T-helper 1 cell treated with Interleukin-12 subunit alpha and Interleukin-12 subunit beta and Interleukin-4 antibody, amounts not matched to agents 30 μg/mL and 1 μg/mL, for 36 hours (primary cell): ENCODE data around the gene GLRA1.
"Not testable (repeated sequence)": the region's sequence is repeated elsewhere in the genome, so short reads cannot be mapped to it uniquely, and the experiment has no call there.

Source experiments
- H3K27ac Mint-ChIP-seq: one replicate; pipeline ENCODE4 v1.8.0; 2021; ENCODE audit warnings: mild to moderate bottlenecking, mixed read lengths
- H3K27me3 Mint-ChIP-seq: one replicate; pipeline ENCODE4 v1.8.0; 2021; ENCODE audit warnings: low read depth, mixed read lengths
- H3K36me3 Mint-ChIP-seq: one replicate; pipeline ENCODE4 v1.8.0; 2021; ENCODE audit warnings: low read depth, mixed read lengths
- H3K4me1 Mint-ChIP-seq: one replicate; pipeline ENCODE4 v1.8.0; 2021; ENCODE audit warnings: low read depth, mixed read lengths
- H3K4me3 Mint-ChIP-seq: one replicate; pipeline ENCODE4 v1.8.0; 2021; ENCODE audit warnings: mild to moderate bottlenecking, moderate library complexity, mixed read lengths
- H3K9me3 Mint-ChIP-seq: one replicate; pipeline ENCODE4 v1.8.0; 2021; ENCODE audit warnings: mixed read lengths

GLRA1 gene

DNA sequence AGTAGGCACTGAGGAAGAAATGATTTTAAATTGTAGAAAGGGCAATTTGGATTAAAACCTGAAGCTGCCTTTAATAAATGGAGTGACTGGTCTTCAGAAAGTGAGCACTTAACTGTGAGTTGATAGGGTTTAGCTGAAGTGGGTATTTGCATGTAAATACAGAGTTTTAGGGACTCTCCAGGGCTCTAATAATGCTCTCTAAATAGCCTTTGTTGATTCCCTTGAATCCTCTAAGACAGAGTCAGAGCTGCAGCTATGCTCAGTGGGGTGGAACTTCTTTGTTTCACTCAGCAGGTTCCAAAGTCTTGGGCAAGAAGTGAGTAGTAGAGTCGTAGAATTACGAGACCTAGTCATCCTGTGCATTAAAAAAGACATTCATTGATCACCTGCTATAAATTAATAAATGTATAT, 21.4 kb downstream of the GLRA1 start:
- Mint-ChIP-seq H3K4me3 (no peak overlapping the region), H3K4me1 (no peaks in the 10 kb centered on the region), H3K36me3 (no peaks in the 10 kb centered on the region), H3K27ac (no peak overlapping the region), H3K9me3 (no peaks in the 10 kb centered on the region), H3K27me3 (peaks cover 6% of the 10 kb centered on the region)

DNA sequence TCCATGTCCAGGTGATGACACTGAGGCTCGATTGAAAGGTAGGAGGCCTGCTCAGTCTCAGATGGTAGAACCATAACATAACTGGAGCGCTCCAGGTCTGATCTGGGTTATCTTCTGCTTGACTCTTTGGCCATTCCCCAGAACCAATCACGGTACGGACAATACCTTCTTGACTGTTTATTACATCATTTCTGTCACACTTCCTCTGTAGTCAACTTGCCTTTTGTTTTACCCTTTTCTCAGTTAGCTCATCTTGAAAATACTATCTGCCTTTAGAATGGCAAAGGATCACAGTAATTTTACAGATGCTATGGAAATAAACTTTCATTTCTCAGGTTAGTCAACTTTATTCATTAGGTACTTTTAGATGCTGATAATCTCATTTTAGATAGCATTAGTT, 22.4 kb downstream of the GLRA1 start:
- Mint-ChIP-seq H3K4me3 (no peak overlapping the region), H3K36me3 (no peaks in the 10 kb centered on the region), H3K9me3 (no peaks in the 10 kb centered on the region), H3K27ac (no peak overlapping the region), H3K27me3 (peaks cover 5% of the 10 kb centered on the region), H3K4me1 (no peaks in the 10 kb centered on the region)

DNA sequence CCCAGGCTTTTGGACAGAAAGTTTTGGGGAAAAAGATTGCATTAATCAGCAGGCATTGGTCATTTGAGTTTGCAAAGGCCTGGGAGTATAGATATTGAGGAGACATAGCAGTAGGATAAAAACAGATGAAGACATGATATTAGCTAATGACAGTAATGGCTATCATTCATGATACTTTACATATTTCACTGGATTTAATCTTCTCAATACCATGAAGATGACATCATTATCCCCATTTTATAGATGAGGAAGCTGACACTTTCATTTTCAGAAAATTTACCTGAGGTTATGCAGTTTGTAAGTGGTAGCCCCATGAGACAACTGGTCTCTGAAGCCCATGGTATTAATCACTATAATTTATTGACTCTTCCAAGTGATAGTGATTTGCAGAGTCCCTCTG, 23.0 kb downstream of the GLRA1 start:
- Mint-ChIP-seq H3K9me3 (no peaks in the 10 kb centered on the region), H3K4me1 (no peaks in the 10 kb centered on the region), H3K27me3 (peaks cover 5% of the 10 kb centered on the region), H3K27ac (no peak overlapping the region), H3K4me3 (no peak overlapping the region), H3K36me3 (no peaks in the 10 kb centered on the region)

DNA sequence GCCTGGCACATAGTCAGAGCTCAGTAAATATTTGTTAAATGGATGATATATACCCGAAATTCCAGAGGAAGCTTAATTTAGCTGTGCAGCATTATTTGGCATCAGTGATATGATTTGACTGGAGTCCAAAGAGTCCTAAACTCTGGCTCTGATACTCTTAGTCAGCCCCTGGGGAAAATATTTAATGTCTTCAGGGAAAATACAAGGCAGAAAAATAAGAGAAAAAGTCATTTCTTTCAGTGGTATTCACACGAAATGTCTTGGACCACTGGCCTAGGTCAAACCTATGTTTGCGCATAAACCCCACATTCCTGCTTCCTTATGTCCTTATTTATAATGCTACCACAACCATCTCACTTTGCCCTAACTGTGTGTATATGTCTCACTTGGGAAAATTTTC, 23.8 kb downstream of the GLRA1 start:
- no peaks in the 10 kb centered on the region for H3K9me3 Mint-ChIP-seq
- H3K4me1 Mint-ChIP-seq, result no peaks in the 10 kb centered on the region
- no peak overlapping the region for H3K4me3 Mint-ChIP-seq
- H3K27me3 Mint-ChIP-seq, result peaks cover 5% of the 10 kb centered on the region
- no peaks in the 10 kb centered on the region for H3K36me3 Mint-ChIP-seq
- no peak overlapping the region for H3K27ac Mint-ChIP-seq

DNA sequence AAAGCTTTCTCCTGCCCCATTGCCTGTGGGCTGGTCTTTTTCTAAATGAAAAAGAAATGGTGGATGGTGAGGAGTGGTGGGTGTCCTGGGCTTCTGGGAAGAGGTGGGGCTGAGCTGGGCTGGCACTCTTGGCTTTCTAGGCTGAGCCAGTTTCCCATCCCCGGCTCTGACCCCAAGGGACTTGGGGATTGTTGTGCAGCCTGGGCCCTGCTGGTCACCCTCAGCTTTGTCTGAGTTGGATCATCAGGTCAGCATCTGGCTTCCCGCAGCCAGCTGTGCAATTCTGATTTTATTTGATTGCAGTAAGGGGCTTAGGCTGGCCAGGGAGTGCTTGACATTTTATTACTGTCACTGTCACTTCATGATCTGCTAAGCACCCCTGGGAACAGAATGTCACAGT, 25.3 kb downstream of the GLRA1 start:
- no peak overlapping the region for H3K4me3 Mint-ChIP-seq

DNA sequence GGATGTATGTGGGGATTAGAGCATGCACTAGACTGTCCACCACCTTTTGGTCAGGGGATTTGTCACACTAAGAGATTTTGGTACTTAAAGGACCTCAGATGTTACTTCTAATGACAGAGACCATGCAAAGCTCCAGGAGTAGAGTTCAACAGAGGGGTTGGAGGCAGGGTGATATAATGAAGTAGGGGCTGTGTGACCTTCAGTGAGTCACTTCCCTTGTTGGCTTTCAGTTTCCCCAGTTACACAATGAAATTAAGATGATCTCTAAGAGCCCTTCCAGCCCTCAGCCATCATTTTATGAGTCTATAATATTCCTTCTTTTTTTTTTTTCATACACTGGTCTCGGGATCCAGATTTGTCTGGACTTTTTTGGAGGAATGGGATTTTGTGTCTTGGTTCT, 26.8 kb downstream of the GLRA1 start:
- Mint-ChIP-seq H3K4me3 (no peak overlapping the region), H3K36me3 (no peaks in the 10 kb centered on the region), H3K9me3 (no peaks in the 10 kb centered on the region), H3K4me1 (no peaks in the 10 kb centered on the region), H3K27me3 (no peaks in the 10 kb centered on the region), H3K27ac (no peak overlapping the region)

More for the DNA sequence above, 25.3 kb downstream of the GLRA1 start:
- Mint-ChIP-seq H3K4me1 (no peaks in the 10 kb centered on the region), H3K27ac (no peak overlapping the region), H3K27me3 (peaks cover 1% of the 10 kb centered on the region), H3K36me3 (no peaks in the 10 kb centered on the region), H3K9me3 (no peaks in the 10 kb centered on the region)

DNA sequence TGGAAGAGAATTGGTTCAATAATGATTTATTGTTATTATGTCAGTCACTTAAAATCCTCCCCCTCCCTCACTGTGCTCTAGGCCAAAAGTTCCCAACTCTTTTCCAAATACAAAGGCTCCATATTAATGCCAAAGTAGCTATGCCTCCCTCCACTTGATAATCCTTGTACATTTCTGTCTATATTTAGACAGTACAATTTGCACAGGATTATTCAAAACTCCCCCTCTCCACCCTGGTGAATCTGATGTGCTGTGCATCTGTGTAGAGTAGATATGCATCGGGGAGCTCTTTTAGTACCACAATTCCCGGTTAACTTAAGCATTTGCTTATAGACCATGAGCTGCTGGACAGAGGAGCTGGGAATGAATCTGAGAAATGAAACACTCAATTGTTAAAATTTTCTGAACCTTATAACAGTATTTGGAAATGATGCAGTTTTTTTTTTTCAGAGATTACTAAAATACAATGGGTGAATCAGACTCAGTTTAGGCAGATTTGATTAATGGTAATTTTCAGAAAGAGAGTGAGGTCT, 27.6 kb downstream of the GLRA1 start:
- Mint-ChIP-seq H3K27me3 (no peaks in the 10 kb centered on the region), H3K36me3 (no peaks in the 10 kb centered on the region), H3K4me3 (no peak overlapping the region), H3K9me3 (no peaks in the 10 kb centered on the region), H3K27ac (no peak overlapping the region), H3K4me1 (no peaks in the 10 kb centered on the region)

DNA sequence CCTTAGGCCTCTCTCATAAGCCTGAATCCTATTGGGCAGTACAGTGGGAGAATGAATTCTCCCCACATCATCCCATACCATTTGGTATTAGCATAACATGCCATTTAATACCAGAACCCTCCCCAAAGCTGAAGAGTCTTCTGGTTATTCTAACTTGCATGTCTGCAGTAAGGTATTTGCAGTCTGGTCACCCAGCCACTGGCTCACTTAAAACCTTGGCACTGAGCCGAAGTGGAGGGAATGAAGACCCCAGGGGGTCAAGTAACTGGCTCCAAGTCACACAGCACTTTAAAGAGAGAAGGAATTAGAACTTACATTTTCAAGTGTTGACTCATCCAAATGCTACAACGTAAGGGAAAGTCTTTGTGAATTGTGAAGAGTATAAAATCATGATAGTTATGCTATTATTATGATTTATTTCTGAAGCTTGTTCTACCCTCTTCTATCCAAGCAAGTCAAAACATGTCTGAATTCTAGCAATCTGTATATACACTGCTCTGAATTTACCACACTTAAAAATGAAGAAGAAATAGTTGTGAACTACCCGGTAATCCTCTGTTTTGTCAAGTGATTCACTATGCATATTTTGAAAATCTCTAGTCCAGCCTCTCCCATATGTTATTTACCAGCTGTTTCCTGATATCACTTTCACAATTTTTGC, 28.5 kb downstream of the GLRA1 start:
- Mint-ChIP-seq H3K9me3 (no peaks in the 10 kb centered on the region), H3K36me3 (no peaks in the 10 kb centered on the region), H3K4me1 (no peaks in the 10 kb centered on the region), H3K4me3 (no peak overlapping the region), H3K27me3 (no peaks in the 10 kb centered on the region), H3K27ac (no peak overlapping the region)

DNA sequence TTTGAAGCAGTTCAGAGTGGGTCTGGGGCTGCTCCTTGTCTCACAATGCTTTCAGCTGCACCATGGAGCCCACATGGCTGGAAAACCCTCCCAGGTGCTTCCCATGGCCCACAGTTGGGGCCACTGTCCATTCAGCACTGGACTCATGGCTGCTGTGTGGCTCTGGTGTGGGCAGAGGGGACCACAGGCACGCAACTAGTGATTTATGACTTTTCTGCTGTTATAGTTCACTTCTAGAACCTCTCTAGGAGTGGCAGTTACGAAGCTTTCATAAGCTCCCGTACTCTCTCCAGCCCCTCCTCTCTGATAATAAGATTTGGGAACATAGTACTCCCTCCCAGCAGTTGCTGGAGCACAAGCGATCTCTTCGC, 29.0 kb downstream of the GLRA1 start:
- no peaks in the 10 kb centered on the region for H3K9me3 Mint-ChIP-seq
- H3K27ac Mint-ChIP-seq, result no peak overlapping the region
- no peak overlapping the region for H3K4me3 Mint-ChIP-seq
- no peaks in the 10 kb centered on the region for H3K36me3 Mint-ChIP-seq
- no peaks in the 10 kb centered on the region for H3K27me3 Mint-ChIP-seq
- H3K4me1 Mint-ChIP-seq, result no peaks in the 10 kb centered on the region

DNA sequence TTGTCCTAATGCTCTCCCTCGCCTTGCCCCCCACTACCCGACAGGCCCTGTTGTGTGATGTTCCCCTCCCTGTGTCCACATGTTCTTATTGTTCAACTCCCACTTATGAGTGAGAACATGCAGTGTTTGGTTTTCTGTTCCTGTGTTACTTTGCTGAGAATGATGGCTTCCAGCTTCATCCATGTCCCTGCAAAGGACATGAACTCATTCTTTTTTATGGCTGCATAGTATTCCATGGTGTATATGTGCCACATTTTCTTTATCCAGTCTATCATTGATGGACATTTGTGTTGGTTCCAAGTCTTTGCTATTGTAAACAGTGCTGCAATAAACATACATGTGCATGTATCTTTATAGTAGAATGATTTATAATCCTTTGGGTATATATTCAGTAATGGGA, 31.2 kb downstream of the GLRA1 start:
- H3K4me1 Mint-ChIP-seq, H3K36me3 Mint-ChIP-seq, H3K27me3 Mint-ChIP-seq, H3K9me3 Mint-ChIP-seq, H3K27ac Mint-ChIP-seq, H3K4me3 Mint-ChIP-seq: not testable (repeated sequence)

DNA sequence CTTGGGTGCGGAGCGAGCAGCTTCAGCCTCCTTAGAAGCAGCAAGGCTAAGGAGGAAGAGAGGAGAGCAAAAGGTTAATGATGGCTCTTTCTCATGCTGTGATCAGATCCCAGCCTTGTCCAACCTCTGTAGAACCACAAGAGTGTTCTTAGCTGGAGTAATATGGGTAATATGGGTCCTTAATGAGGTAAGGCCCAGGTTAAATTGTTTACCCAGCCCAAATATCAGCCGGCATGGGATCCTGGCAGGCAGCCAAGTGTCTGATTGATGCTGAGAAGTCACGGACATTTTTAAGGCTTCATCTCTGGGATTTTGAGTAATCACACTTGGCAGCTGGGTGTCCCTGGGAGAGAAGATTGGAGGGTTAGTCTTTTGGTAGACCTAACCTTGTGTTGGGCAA, 32.3 kb downstream of the GLRA1 start:
- H3K27me3 Mint-ChIP-seq, result no peaks in the 10 kb centered on the region
- no peak overlapping the region for H3K4me3 Mint-ChIP-seq
- H3K9me3 Mint-ChIP-seq, result no peaks in the 10 kb centered on the region
- H3K4me1 Mint-ChIP-seq, result no peaks in the 10 kb centered on the region
- no peaks in the 10 kb centered on the region for H3K36me3 Mint-ChIP-seq
- no peak overlapping the region for H3K27ac Mint-ChIP-seq

DNA sequence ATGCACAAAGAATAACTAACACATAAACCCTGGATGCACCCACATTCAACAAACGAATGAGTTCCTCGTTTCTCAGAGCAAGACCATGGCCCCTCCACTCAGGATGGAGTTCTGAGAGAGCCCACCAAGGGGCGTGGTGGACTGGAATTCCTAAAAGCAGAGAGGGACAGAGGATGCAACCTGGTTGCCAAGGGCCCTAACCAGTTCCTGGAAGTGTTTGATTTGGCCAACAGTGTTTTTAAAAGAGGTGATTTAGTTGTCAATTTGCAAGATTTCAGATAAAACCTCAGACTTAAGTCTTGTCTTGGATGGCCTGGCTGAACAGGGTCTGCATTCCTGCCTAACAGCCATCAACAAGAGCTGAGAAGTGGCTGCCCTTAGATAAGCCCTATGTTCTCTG, 34.4 kb downstream of the GLRA1 start:
- H3K36me3 Mint-ChIP-seq, result no peaks in the 10 kb centered on the region
- H3K9me3 Mint-ChIP-seq, result no peaks in the 10 kb centered on the region
- no peaks in the 10 kb centered on the region for H3K4me1 Mint-ChIP-seq
- H3K27ac Mint-ChIP-seq, result no peak overlapping the region
- no peak overlapping the region for H3K4me3 Mint-ChIP-seq
- H3K27me3 Mint-ChIP-seq, result no peaks in the 10 kb centered on the region

DNA sequence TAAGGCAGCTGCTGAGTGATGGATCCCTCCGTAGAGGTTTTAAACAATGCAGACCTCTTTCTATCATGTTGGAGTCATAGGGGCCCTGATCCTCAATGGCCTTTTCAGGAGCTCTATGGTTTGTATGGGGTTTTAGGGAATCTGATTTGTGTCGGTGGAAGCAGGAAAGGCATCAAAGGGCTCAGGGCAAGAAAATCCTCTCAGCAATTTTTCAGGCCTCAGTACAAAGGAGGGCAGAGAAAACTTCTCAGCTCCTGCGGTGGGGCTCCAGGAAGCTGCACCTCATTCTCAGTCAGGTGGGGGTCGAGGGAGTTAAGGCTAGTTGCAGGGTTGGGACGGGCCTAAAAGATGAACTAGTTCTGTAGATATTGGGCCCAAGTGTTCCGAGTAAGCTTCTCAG, 35.0 kb downstream of the GLRA1 start:
- Mint-ChIP-seq H3K27ac (no peak overlapping the region), H3K9me3 (no peaks in the 10 kb centered on the region), H3K4me1 (no peaks in the 10 kb centered on the region), H3K27me3 (no peaks in the 10 kb centered on the region), H3K4me3 (no peak overlapping the region), H3K36me3 (no peaks in the 10 kb centered on the region)

DNA sequence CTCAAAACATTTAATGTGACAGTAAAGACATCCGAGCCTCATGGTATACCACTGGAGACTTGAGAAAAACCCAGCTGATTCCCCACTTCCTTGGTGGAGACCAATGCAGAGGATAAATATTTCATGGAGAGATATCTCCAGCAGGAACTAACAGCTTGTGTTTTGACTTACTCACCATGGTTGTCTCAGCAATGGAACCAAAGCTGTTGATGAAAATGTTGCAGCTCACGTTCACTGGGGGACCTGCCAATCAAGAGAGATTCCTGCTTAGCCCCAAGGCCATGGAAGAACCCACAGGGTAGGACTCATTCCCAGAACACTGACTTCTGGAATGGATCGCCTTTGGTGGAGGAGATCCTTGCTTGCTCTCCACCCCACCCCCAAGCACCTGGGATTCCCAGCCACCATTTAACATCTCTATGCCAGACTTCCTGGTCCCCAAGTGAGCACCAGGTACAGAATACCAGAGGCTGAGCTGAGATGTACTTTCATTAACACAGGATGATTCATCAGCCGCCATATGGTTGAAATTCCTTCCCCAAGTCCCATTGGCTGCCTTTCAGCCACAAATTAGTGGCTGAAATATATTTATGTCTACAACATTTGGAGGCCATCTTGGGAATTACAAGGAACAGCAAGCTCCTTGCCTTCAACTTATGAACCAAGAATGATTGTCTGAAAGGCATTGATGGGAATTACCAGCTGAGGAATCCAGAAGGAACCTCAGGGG, 37.9 kb downstream of the GLRA1 start:
- H3K27ac Mint-ChIP-seq, result no peak overlapping the region
- H3K4me3 Mint-ChIP-seq, result no peak overlapping the region
- H3K27me3 Mint-ChIP-seq, result no peaks in the 10 kb centered on the region
- no peaks in the 10 kb centered on the region for H3K9me3 Mint-ChIP-seq
- H3K4me1 Mint-ChIP-seq, result no peaks in the 10 kb centered on the region
- no peaks in the 10 kb centered on the region for H3K36me3 Mint-ChIP-seq

DNA sequence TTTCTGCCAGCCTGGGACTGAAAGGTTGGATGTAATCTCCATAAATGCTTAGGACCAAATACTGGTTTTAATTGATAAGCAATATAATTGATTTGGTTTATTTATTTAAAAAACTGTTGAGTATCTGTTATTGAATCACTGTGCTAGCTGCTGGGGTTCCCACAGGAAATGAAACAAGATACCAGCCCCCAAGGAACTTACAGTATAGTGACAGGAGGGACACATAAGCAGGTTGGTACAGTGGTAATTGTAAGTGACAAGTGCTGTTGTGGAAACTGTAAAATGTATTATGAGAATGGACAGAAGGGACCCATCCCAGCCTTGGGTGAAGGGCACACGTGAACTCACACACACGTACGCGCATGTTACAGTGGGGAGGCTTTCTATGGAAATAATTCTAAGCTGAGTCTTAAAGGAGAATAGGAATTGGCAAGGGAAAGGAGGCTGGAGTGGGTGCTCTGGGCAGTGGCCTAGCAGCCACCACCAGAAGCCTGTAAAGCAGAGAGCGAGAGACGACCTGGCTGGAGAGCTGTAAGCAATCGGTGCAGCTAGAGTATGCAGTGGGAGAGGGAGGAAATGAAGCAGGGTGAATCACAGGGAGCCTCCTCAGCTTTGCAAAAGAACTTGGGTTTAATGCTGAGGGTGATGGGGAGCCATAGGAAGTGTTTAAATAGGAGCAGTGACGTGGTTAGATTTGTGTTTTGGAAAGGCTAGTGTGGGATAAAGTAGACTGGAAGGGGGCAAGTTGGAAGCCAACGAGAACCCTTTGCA, 39.3 kb downstream of the GLRA1 start:
- no peaks in the 10 kb centered on the region for H3K4me1 Mint-ChIP-seq
- no peaks in the 10 kb centered on the region for H3K9me3 Mint-ChIP-seq
- no peaks in the 10 kb centered on the region for H3K27me3 Mint-ChIP-seq
- H3K4me3 Mint-ChIP-seq, result no peak overlapping the region
- H3K36me3 Mint-ChIP-seq, result no peaks in the 10 kb centered on the region
- no peak overlapping the region for H3K27ac Mint-ChIP-seq
